Activated T-cell treated with anti-CD3 and anti-CD28 coated beads for 1 hour (primary cell): ENCODE data around the gene RAB11FIP4.

Experiments
- DNase-seq: peaks from one replicate; pipeline ENCODE4 v3.0.0-alpha.2; 2020; ENCODE audit warnings: low read depth

Gene RAB11FIP4

DNA sequence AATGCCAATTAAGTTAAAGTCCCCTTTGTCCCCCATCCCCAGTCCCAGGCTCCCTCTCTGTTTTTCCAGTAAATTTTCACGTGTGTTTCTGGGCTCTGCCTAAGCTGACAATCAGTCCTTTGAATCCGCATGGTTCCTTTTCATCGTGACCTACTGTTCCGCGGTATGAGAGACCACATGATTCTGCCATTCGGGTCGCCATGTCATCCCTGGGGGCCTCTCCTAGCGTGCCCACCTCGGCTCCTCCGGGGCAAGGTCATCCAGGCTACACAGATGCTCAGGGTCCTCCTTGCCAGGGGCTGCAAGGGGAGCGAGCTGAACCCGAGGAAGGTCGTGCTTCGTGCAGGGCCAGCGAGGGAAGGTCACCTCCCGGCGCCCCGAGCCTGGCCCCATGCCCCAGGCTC, 157.6 kb downstream of the RAB11FIP4 start:
- no peak for DNase-seq

DNA sequence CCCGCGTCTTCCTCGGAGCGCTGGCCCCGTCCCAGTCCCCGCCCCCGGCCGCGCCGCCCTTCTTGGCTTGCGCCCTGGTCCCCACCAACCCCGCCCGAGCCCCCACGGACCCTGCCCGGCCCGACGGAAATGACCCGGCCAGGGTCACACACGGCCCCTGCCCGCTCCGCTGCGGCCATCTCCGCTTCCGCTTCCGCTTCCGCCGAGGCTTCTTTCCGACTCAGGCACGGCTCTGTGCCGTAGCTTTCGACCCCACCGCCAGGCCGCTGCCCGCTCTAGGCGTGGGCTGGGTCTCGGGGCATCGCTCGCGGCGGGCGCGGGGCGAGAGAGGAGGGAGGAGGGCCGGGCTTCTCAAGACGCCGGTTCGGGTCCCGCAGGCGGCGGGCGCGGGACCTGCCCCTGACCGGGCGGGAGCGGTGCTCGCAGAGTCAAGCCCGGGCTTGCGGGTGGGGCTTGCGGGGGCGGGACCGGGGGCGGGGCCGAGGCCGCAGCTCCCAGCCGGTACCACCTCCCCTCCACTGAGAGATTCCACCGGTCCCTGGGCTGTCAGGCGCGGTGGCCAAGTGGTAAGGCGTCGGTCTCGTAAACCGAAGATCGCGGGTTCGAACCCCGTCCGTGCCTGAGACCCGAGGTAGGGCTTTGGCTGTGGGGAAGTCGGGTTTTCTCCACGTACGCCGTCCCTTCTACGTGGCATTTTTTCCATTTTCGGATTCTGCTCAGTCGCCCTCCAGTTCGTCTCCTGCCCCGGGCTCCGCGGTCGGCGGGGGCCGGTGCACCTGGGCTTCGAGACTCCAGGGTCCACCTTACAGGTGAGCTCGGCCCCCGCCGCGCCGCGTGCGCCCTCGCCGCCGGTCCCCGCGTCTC, 158.3 kb downstream of the RAB11FIP4 start:
- DNase-seq, result peak; percentile 83

DNA sequence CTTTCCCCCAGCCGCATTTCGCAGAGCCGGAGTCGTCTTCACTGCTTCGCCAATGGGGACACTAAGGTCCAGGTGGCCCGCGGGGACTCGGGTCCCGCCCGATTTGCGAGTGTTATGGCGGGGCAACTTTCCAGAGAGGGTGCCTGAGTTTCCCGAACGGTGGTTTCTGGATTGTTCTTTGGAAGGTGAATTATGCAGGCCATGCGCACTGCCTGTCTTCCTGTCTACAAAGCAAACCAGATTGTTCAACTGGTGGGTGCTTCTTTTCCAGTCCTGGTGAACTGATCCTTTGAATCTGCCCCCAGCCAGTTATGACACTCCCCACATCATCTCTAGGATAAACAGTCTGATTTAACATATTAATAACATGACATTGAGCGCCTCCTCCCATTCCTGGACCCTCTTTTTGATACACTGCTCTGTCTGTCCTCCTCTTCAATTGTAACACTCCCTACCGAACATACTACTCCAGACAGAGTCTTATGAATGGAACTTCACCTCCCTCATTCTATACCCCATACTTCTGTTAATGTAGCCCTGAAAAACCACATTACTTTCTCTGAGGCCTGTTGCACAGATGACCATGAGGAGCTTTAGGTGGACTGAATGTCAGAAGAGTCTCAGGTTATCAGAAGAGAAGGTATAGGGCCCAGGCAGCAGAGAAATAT, 159.0 kb downstream of the RAB11FIP4 start:
- no peak for DNase-seq

- no peak for DNase-seq
Observed at GRCh38 chr17:31552568-31552967, 161.1 kb downstream of the RAB11FIP4 start.

- DNase-seq, result no peak
Observed at GRCh38 chr17:31553506-31553905, 162.0 kb downstream of the RAB11FIP4 start.

GRCh38 chr17:31554930-31555329, 163.5 kb downstream of the RAB11FIP4 start:
- DNase-seq, result no peak

- no peak for DNase-seq
Observed at GRCh38 chr17:31556969-31557645, 165.6 kb downstream of the RAB11FIP4 start.

GRCh38 chr17:31558748-31559583, 167.5 kb downstream of the RAB11FIP4 start:
- peak; percentile 42 for DNase-seq

- DNase-seq, result no peak
Observed at GRCh38 chr17:31559584-31560501, 168.4 kb downstream of the RAB11FIP4 start.

GRCh38 chr17:31560616-31561235, 169.3 kb downstream of the RAB11FIP4 start:
- DNase-seq, result no peak

GRCh38 chr17:31561469-31562375, 170.2 kb downstream of the RAB11FIP4 start:
- no peak for DNase-seq

GRCh38 chr17:31562376-31562840, 170.9 kb downstream of the RAB11FIP4 start:
- DNase-seq, result no peak

DNA sequence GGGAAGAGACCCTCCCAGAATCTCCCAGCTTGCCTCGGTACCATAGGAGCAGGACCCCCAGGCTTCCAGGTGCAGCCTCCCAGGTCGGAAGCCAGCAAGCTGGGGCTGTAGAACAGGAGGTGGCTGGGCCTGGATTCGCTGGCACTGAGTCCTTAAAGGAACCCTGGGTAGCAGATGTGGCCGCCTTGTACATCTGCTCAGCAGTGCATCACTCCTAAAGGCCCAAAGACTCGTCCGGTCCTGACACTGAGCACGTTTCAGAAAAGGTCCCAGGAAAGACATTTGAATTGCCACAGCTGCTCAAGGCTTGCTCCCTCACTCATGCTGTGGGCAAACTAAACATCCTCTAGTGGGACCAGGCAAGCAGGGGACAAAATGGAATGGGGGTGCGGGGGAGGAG, 172.8 kb downstream of the RAB11FIP4 start:
- DNase-seq, result no peak

DNA sequence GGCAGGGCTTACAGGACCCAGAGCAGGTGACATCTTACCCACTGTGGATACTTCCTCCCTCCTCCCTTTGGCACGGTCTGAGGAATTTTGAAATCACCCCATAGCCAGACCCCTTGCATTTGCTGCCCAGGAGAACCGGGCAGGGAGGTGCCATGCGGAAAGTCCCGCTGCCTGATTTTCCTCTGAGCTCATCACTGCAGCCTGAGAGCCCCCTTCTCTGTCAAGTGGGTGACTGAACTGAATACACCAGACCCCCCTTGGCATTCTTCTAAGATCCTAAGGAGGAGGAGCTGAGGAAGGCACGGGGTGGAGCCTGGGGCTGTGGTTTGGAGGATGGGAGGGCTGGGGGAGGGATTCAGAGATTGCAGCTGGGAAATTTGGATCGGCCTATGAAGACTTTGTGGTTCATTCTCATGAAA, 173.4 kb downstream of the RAB11FIP4 start:
- no peak for DNase-seq

DNA sequence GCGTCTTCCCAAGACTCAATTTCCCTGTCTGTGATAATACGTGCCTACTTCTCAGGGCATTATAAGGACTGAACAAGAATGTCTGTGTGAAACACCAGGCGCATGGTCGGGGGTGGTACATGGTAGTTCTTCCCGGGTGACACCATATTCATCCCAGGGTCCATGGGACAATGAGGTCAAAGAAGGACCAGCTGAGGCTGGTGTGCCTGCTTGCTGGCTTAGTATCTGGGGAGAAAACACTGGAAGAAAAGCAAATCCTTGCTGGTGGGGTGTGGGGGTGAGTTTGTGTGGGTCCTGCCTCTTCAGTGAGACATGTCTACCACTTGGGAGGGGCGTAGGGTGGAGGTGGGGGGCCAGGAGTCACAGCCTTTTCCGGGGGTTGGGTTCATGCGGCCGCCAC, 174.2 kb downstream of the RAB11FIP4 start:
- DNase-seq, result no peak

DNA sequence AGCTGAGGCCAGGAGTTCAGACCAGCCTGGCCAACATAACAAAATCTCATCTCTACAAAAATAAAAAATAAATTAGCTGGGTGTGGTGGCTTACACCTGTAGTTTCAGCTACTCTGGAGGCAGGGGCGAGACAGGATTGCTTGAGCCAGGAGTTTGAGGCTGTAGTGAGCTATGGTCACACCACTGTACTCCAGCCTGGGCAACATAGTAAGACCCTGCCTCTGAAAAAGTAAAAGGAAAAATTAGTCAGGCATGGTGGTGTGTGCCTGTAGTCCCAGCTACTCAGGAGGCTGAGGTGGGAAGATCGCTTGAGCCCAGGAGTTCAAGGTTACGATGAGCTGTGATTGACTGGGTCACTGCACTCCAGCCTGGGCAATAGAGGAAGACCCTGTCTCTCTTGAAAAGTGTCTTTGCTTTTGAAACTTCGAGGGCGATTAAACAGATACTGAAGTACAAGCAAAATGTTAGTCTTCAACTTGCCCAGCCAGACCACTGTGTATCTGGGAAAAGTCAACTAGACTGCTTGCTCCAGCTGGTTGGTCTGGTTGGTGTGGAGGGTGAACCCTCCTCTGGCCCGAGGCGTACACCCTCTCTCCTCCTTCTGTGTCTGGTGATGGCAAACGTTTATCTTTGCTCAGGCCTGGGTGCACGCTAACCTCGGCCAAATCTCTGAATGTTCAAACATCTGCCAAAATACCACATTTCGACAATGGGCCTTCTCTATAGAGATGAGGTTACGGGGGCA, 174.9 kb downstream of the RAB11FIP4 start:
- no peak for DNase-seq

DNA sequence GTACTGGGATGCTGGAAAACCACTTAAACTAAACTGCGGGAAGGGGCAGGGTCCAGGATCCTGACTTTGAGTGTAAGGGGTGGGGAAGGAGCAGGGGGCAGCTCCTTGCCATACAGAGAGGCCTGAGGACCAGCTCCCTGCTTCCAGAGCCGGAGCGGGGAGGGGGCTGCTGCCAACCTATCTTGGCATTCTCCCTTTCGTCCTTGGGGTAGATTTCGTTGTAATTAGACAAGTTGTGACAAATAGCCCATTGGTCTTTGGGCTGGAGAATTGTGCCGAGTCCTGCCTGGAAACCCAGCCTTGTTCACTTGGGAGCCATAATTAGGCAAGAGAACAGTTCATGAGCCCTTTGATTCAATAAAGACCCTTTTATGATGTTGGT, 175.5 kb downstream of the RAB11FIP4 start:
- no peak for DNase-seq

- DNase-seq, result no peak
Observed at GRCh38 chr17:31568121-31568520, 176.6 kb downstream of the RAB11FIP4 start.
